ENCODE data around the gene APOB.
"Not testable (repeated sequence)": the region's sequence is repeated elsewhere in the genome, so short reads cannot be mapped to it uniquely, and the experiment has no call there.

APOB gene

DNA sequence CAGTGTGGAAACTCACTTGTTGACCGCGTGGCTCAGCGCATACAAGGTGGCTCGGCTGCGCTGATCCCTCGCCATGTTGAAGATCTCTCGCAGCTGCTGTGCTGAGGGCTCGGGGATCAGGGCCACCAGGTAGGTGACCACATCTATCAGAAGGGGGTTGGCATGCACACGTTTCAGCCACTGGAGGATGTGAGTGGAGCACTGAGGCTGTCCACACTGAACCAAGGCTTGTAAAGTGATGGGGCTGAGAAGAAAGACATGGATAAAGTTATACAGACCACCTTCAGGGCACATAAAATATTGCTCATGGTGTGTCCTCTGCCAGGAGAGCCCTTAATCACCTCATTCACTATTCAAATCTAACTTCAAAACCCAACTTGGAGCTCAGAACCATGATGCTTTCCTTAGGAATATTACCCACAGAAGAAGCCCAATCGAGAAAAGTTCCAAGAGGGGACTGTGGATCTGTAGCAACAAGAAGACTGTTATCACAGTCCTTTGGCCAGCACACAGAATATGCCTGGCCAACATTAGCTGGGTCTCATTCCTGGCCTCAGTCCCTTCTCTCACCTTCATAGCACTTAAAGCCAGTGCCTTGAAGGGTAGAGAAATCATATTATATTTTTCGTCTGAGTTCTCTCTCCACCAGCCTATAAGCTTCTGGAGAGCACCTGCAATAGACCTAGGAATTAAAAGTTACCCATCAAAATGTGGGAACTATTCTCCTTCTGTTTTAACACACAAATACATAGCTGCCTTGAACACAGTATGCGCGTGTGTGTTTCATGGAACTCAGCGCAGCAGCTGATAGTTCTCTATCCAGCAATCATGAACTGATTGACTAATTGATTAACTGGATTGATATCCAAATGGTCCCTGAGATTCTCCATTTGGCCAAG lies 11.3 kb downstream of the APOB start:
- no peak for DNase-seq

DNA sequence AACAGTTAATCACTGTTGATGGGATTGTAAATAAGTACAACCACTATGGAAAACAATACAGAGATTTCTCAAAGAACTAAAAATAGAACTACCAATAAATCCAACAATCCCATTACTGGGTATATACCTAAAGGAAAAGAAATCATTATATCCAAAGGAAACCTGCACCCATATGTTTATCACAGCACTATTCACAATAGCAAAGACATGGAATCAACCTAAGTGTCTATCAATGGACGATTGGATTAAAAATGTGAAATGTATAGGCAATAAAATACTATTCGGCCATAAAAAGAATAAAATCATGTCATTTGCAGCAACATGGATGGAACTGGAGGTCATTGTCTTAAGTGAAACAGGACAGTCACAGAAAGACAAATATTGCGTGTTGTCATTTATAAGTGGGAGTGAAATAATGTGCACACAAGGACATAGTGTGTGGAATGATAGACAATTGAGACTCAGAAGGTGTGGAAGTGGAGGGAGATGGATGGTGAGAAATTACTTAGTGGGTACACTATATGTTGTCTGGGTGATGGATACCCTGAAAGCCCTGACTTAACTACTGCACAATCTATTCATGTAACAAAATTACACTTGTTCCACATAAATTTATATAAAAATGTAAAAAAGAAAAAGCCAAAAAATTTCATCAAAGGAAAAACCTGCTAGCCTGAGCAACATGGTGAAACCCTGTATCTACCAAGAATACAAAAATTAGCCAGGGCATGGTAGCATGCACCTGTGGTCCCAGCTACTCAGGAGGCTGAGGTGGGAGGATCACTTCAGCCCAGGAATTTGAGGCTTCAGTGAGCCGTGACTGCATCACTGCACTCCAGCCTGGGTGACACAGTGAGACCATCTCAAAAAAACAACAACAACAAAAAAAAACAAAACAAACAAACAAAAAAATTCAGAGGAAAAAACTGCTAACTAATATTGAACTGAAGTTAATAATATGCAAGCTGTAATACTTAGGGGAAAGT lies 12.6 kb downstream of the APOB start:
- no peak for DNase-seq

DNA sequence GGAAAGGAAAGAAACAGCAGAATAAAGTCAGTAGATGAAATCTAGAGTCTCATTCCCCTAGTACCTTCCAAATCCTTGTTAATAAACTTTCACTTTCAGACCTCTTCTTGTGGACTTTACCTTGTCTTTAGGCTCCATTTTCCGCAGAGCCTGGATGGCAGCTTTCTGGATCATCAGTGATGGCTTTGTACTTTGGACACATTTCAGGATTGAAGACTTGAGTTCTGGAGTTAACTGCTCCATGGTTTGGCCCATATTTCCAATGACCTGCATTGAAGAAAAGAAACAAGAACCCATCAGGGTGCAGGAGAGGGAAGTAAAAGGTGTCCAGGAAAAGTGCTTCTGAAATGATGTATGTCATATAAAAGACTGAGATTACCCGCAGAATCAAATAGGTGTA lies 14.4 kb downstream of the APOB start:
- DNase-seq, result no peak

DNA sequence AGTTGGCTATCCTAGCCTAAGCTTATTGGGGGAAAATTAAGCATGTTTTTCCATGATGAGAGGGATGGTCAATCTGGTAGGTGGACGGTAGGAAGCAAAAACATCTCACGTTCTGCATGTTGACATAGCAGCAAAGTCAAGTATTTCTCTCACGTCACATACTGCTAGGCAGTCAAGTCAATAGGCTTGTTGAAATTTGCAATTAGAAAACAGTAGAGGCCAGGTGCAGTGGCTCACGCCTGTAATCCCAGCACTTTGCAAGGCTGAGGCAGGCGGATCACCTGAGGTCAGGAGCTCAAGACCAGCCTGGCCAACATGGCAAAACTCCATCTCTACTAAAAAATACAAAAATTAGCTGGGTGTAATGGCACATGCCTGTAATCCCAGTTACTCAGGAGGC lies 14.9 kb downstream of the APOB start:
- not testable (repeated sequence) for DNase-seq

DNA sequence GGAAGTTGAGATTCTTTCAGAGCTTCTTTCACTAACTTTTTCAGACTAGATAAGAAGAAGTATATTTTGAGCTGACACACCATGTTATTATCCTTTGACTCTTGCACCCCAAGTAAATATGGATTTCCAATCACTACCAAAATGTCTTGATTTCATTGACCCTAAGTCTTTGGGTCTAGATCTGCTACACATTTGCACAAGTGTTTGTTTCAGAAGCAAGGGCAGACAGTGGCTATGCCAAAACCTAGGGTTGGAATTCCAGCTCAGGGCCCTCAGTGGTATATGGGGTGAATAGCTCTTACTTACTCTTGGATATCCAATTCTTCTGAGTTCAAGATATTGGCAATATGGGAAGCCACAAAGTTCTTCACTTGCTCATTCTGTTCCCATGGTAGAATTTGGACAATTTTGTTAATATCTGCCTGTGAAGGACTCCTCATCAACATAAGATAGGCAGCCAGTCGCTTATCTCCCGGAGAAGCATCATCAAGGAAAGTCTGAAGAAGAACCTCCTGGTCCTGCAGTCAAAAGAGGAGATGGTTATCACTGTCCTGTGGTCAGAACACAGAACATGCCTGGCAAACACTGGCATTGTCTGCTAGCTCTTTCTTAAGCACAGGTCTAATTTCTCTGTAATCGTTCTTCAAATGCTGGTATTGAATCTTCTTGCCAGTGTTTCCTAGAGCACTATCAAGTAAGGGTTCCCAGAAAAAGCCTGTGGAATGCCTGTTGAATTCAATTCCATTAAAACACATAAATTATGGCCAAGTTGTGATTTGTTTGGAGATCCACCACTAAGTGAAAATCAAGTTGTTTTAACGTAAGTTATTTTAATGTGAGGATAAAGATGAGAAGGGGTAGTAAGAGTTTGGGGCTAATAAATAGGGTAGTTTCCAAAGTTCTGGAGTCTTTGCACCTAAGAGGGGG lies 15.6 kb downstream of the APOB start:
- no peak for DNase-seq

DNA sequence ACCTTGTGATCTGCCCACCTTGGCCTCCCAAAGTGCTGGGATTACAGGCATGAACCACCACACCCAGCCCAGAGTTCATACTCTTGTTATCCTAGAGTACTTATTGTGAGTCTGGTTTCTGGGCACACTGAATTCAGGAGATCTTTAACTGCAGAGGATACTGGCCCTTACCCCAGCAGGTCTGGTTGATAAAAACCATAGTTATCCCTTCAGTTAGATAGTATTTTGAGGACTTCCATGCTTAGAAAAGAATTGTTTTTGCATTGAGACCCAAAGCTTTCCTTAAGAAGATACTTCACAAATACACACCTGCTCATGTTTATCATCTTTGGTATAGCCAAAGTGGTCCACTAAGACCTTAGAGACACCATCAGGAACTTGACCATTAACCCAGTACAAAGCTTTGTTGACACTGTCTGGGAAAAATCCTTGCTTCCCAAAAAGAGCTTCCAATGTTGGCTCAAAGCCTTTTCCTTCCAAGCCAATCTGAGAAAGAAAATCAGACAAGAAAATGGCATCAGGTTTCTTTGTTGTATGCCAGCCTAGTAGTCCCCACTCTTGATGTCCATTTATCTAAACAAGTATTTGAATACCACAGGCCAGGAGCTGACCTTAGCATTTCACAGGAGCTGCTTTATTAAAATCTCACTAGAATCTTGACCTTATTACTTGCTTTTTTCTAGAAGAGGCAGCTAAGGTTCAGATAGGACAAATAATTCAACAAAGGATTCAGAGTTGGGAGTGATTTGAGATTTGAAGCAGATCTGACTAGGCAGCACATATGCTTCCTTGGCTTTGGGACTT lies 17.2 kb downstream of the APOB start:
- DNase-seq, result no peak

DNA sequence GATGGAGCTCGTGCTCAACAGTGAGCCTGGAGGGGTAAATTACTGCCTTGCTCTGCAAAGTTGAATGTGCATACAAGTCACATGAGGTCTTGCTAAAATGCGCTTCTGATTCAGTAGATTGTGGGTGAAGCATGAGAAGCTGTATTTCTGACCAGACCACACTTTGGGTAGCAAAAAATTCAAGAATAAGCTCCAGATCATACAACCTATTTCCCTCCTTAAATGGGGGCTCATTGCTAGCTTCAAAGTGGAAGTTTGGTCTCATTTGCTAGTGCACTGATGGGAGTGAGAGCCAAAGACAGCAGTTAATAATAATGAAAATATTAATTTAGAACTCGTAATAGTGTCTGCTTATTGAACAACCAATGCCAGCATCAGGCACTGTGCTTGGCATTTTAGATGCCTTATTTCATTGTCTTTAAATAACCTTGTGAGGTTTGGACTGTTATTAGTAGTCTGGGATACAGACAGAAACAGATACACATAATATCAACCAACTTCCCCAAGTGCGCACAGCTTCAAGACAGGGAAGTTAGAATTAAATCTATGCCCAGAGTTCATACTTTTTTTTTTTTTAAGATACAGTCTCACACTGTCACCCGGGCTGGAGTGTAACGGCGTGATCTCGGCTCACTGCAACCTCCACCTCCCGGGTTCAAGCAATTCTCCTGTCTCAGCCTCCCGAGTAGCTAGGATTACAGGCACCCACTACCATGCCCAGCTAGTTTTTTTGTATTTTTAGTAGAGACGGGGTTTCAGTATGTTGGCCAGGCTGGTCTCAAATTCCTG lies 18.0 kb downstream of the APOB start:
- no peak for DNase-seq

DNA sequence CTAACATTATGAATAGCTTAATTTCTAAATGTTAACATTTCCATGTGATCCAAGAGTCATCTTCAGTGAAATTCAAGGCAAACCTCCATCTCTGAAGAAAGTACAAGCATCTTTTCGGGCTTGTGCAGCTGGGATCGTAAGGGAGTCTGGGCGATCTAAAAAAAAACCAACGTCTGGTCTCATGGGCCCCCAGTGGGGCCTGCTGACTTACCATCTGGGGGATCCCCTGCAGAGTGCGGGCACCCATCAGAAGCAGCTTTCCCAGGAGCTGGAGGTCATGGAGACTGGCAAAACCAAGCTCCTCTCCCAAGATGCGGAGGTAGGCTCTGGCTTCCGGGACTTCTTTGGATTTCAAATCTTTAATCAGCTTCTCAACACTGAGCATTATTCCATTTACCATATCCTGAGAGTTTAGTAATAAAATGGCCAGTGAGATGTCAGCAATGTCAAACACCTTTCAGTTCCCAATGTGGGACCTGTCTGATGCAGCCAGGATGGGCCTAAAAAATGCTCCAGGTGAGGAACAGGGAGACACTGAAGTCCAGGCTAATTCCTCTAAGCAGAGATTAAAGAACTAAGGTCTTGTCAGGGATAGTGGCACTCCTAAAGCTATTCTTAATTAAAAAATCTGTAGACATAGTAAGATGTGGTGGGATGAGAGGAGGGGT lies 19.0 kb downstream of the APOB start:
- no peak for DNase-seq

DNA sequence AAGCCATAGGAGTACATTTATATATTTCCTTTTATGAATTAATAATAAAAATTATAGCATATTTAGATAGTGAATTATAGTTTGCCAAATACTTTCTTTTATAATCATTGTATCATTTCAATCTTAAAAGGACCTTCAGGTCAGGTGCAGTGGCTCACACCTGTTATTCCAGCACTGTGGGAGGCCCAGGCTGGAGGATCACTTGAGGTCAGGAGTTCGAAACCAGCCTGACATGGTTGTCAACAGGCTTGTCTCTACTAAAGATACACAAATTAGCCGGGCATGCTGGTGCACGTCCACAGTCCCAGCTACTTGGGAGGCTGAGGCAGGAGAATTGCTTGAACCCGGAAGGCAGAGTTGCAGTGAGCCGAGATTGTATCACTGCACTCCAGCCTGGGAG lies 19.7 kb downstream of the APOB start:
- DNase-seq, result no peak

DNA sequence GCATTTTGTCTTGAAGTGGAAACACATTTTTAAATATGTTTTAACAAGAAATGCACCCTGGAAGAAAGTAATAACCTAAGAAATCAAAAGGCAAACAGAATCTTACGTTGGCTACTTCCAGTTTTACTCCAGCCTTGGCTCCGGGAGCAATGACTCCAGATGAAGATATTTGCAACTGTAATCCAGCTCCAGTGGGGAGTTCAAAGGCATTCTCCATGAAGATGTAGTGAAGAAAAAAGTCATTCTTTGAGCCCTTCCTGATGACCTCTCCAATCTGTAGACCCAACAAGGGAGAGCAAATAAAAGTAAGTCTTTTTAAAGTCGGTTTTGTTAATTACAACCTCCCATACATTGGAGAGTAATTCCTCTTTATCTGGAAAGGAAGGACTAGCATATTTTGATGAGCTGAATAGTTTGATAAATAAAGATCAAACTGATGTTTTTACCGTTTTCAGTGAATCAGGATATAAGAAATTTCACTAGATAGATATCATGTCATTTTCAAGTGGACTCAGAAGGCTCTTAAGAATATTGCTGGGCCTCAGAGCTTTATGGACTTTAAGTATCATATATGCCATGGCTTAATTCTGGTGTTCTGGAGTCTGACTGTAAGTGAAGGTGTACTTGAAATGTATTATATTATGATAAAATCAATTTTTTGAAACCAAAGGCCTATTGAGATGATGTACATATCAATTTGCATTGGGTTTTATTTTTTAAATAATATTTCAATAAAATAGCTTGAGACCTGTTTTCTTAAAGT lies 20.3 kb downstream of the APOB start:
- DNase-seq, result no peak

DNA sequence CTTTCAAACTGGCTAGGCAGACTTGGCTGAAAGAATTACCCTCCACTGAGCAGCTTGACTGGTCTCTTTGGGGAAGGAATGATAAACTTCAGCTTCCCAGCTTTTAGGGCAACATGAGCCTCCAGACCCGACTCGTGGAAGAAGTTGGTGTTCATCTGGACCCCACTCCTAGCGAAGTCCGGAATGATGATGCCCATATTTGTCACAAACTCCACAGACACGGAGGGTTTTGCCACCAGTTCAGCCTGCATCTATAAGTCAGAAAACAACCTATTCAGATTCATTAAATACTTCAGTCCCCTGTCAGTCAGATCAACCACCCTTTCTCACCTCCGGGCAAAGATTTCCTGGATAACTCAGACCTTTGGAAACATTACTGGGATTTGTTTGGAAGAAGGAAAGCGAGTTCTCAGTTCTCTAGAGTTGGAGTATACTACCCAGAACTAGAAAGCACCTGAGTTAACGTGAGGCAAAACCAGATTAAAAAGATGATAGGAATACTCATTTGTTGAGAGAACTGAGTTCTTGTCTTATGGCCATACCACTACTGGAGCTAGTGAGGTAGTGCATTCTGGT lies 21.0 kb downstream of the APOB start:
- DNase-seq, result no peak

DNA sequence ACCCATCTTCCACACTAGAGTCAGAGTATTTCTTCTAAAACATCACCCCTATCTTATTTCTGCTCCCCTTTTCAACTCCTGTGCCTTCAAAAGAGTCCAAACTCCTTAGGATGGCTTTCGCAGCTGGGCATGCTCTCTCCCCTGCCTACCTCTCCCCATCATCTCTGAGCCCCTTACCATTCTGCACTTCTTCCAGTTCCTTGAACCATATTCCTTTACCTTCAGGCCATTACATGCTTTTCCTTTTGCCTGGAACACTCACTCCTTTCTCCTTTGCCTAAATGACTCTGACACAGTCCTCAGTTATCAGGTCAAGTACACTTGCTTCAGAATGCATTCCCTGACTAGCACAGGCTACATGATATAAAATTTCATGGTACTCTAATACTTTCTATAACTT lies 22.4 kb downstream of the APOB start:
- no peak for DNase-seq

DNA sequence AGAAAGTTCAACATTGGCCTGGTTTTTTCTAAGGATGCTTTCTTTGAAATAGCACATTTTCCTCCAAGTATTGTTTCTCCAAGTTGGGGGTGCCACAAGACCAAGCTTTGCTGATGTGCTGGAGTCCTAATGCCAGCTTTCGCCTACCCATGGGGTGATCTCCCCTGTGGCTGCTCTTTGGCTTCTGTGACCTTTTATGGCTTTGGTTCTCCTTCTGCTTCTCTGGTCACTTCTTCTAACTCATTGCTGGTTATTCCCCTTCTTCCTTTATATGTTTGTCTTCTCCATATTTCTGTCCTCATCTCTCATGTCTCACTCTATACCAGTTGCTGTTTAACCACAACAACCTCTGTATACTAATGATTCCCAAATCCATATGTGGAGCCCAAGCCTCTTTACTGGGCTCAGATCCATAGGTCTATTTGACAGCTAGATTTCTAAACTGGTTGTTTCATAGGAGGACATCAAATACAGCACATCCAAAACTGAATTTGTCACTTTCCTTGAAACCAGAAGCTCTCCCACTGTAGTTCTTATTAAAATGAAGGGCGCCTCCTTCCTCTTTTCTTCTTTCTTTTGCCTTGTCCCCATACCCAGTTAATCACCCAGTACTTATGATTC lies 23.1 kb downstream of the APOB start:
- DNase-seq, result no peak

DNA sequence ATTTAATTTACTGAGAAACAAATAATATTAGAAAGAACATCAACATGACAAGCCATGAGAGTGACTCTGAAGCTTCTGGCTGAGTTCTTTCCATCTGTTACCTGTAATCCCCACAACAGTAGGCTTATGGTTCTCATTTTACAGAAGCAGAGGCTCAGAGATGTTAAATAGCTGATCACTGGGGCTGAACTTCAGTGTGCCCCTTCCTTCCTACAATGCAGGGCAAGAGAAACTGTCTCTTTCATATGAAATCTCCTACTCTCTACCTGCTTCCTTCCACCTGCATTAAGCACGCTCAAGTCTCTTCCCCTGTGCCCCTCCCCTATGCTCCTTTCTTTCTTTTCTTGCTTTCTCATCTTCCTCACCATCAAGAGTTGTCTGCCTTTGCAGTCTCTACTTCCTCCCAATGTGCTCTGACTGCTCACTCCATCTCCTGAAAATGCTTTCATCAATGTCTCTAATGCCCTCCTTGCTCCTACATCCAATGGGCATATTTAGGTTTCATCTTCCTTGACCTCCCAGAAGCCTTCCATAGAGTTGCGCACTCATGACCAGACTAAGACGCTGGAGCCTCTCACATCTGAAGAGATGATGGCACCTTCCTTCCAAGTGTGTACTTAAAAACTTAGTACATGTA lies 23.7 kb downstream of the APOB start:
- no peak for DNase-seq

DNA sequence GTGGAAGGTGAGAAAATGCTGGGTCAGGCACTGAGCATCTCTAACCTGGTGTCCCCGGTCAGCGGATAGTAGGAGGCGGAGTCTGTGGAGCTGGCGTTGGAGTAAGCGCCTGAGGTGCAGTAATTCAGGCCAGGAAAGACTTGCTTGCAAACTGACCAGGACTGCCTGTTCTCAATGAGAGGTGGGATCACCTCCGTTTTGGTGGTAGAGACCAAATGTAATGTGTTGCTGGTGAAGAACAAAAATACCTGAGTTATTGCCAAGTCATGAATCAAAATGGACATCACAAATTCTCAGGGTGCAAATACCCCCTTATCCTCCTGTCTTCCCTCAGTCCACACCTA lies 24.2 kb downstream of the APOB start:
- DNase-seq, result no peak

DNA sequence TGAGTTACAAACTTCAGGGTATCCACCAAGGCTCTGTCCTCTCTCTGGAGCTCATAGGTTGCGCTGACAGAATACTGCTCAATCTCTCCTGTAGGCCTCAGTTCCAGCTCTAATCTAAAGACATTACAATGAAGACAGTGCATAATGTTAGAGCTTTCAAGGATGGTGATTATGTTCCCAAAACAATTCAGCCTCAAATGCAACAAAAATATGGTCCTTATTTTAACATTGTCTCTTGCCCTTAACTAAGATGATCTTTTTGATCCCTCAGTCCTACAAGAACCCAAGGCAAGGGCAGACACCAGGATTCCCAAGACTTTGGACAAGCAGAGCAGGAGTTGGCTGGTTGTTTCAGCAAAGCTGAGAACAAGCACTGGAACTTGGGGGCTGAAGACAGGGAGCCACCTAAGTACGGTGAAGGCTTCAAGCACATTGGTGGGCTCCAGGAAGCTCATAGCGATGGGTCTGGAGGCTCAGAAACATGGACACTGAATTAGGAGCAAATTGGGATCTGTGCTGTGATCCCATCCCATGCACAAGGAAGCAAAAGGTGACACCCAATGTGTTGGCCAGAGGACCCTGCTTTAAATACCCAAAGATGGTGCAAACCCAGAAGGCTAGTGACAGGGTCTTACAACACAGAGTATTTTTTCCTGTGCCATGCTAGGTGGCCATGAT lies 24.7 kb downstream of the APOB start:
- no peak for DNase-seq

DNA sequence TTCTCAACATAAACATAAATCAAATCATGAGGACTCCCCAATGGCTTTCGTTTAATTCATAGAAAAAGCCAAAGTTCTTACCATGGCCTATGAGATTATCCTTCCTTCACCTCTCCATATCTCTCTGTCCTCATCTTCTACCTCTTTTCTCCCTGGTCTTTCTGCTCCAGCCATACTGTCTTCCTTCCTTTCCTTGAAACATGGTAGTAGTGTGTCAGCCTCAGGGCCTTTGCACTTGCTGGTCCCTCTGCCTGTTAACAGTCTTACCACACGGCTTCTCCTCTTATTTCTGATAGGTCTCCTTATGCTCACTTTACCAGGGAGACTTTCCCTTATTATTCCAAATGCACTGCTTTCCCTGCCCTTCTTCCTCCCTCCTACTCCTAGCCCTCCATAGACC lies 25.6 kb downstream of the APOB start:
- no peak for DNase-seq

All from NCI-H69 (cell line).